ENCODE measurements around the gene GPR31.

GRCh38 chr6:167106406-167106805 is 51.4 kb downstream of the GPR31 start:
- no peak for TF ChIP-seq POLR2AphosphoS5 (IDR thresholded peaks at IDR 0.05; ENCODE audit: borderline replicate concordance, low read depth, low read length)
- TF ChIP-seq EZH2 (IDR thresholded peaks at IDR 0.05): no peak
